Astrocyte (in vitro differentiated cells and primary cell): ENCODE results near the gene SC5D.

Experiments
- EZH2 ChIP-seq: IDR thresholded peaks from 2 replicates; pipeline ENCODE4 v1.6.1; 2012; ENCODE audit warnings: mild to moderate bottlenecking, low read length, inconsistent platforms; ENCODE audit not compliant: insufficient read depth
- TF ChIP-seq, protein P1 (sequence below): IDR thresholded peaks from 2 replicates; pipeline ENCODE4 v1.5.1; 2011; ENCODE audit warnings: low read depth, mild to moderate bottlenecking, inconsistent platforms, low read length, moderate library complexity; ENCODE audit not compliant: insufficient read depth

- TF ChIP-seq, protein P1, sequence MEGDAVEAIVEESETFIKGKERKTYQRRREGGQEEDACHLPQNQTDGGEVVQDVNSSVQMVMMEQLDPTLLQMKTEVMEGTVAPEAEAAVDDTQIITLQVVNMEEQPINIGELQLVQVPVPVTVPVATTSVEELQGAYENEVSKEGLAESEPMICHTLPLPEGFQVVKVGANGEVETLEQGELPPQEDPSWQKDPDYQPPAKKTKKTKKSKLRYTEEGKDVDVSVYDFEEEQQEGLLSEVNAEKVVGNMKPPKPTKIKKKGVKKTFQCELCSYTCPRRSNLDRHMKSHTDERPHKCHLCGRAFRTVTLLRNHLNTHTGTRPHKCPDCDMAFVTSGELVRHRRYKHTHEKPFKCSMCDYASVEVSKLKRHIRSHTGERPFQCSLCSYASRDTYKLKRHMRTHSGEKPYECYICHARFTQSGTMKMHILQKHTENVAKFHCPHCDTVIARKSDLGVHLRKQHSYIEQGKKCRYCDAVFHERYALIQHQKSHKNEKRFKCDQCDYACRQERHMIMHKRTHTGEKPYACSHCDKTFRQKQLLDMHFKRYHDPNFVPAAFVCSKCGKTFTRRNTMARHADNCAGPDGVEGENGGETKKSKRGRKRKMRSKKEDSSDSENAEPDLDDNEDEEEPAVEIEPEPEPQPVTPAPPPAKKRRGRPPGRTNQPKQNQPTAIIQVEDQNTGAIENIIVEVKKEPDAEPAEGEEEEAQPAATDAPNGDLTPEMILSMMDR = no peak
- no peak for TF ChIP-seq EZH2
Observed at GRCh38 chr11:121291319-121291718, 1.3 kb upstream of the SC5D start.
